Loucy (cell line): ENCODE results near the gene SPI1.

Source experiments
- H2AFZ ChIP-seq: fragments of 200-600 bp; sonication (generic); 2 replicates; pipeline ENCODE4 v1.6.0; 2016; ENCODE audit warnings: antibody characterized with exemption, mild to moderate bottlenecking, low read length, moderate library complexity
- H3F3A ChIP-seq: fragments of 200-600 bp; 2 replicates; pipeline ENCODE4 v1.6.0; 2016; ENCODE audit warnings: antibody characterized with exemption, low read depth, mild to moderate bottlenecking
- H3K27me3 ChIP-seq: fragments of 200-600 bp; sonication (generic); 2 replicates; pipeline ENCODE4 v1.6.1; 2014; ENCODE audit warnings: low read length, mild to moderate bottlenecking; ENCODE audit not compliant: insufficient read depth, poor library complexity, severe bottlenecking
- H3K36me3 ChIP-seq: fragments of 200-600 bp; sonication (generic); 2 replicates; pipeline ENCODE4 v1.6.1; 2016; ENCODE audit warnings: low read length; ENCODE audit not compliant: insufficient read depth
- H3K4me1 ChIP-seq: fragments of 200-600 bp; sonication (generic); 2 replicates; pipeline ENCODE4 v1.5.1; 2014; ENCODE audit warnings: low read length, mild to moderate bottlenecking; ENCODE audit not compliant: insufficient read depth, poor library complexity, severe bottlenecking
- H3K4me2 ChIP-seq: fragments of 200-600 bp; sonication (generic); 2 replicates; pipeline ENCODE4 v1.6.0; 2014; ENCODE audit warnings: antibody characterized with exemption, low read length, low read depth, mild to moderate bottlenecking; ENCODE audit not compliant: poor library complexity, severe bottlenecking
- H3K4me3 ChIP-seq: fragments of 200-600 bp; sonication (generic); 2 replicates; pipeline ENCODE4 v1.5.1; 2014; ENCODE audit warnings: low read length, mild to moderate bottlenecking, mixed read lengths; ENCODE audit not compliant: poor library complexity, severe bottlenecking
- H3K79me2 ChIP-seq: fragments of 200-600 bp; sonication (generic); 2 replicates; pipeline ENCODE4 v1.6.1; 2014; ENCODE audit warnings: low read length; ENCODE audit not compliant: insufficient read depth
- H3K9ac ChIP-seq: fragments of 200-600 bp; sonication (generic); 2 replicates; pipeline ENCODE4 v1.6.0; 2014; ENCODE audit warnings: mild to moderate bottlenecking, low read depth, low read length, moderate library complexity; ENCODE audit not compliant: poor library complexity, severe bottlenecking
- H3K9me2 ChIP-seq: fragments of 200-600 bp; sonication (generic); replicated peaks from 2 replicates; pipeline ENCODE4 v1.6.1; 2016; ENCODE audit warnings: low read depth, low read length, mixed read lengths
- H3K9me3 ChIP-seq: fragments of 200-600 bp; sonication (generic); 2 replicates; pipeline ENCODE4 v1.6.1; 2014; ENCODE audit warnings: mild to moderate bottlenecking, antibody characterized with exemption, low read length, low read depth; ENCODE audit not compliant: insufficient read depth
- H4K20me1 ChIP-seq: fragments of 200-600 bp; sonication (generic); 2 replicates; pipeline ENCODE4 v1.6.0; 2014; ENCODE audit warnings: antibody characterized with exemption, low read length, mild to moderate bottlenecking; ENCODE audit not compliant: insufficient read depth, poor library complexity, severe bottlenecking
- EZH2phosphoT487 ChIP-seq: fragments of 200-600 bp; IDR thresholded peaks from 2 replicates; pipeline ENCODE4 v1.6.1; 2018; ENCODE audit warnings: antibody characterized with exemption, mild to moderate bottlenecking, moderate library complexity, borderline replicate concordance
- TF ChIP-seq, protein P1 (sequence below): fragments of 200-600 bp; sonication (generic); conservative IDR thresholded peaks from 2 replicates; pipeline ENCODE4 v1.5.1; 2014; ENCODE audit warnings: mild to moderate bottlenecking, antibody characterized with exemption, low read length

SPI1 gene

DNA sequence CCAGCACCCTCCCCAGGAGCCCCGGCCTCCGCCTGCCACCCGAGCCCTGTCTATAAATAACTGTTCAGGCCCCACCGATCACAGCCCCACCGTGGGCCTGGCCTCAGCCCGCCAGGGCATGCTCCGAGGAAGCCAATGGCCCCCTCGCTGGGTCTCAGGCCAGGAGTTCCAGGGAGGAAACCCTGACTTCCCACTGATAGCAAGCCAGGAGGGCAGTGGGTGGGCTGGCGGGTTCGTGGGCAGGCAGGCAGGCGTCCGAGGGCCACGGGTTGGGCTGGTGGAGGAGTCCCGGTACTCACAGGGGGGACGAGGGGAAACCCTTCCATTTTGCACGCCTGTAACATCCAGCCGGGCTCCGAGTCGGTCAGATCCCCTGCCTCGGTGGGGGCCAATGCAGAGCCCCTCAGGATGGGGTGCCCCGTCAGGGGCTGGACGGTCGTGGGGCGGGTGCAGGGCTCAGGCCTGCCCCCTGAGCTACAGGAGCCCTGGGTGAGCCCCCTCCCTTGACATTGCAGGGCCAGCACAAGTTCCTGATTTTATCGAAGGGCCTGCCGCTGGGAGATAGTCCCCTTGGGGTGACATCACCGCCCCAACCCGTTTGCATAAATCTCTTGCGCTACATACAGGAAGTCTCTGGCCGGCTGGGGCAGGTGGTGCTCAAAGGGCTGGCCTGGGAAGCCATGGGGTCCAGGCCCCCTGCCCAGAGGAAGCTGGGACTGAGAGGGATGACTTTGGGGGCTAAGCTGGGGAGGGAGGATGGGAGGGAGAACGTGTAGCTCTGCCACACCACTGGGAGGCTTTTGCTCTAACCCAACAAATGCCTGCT is at the start of gene SPI1:
TSS of gene SPI1 (minus strand) at position 538 of the 826 bp plus-strand sequence. CDS start at position 344, 194 bp downstream.
- TF ChIP-seq, protein P1, sequence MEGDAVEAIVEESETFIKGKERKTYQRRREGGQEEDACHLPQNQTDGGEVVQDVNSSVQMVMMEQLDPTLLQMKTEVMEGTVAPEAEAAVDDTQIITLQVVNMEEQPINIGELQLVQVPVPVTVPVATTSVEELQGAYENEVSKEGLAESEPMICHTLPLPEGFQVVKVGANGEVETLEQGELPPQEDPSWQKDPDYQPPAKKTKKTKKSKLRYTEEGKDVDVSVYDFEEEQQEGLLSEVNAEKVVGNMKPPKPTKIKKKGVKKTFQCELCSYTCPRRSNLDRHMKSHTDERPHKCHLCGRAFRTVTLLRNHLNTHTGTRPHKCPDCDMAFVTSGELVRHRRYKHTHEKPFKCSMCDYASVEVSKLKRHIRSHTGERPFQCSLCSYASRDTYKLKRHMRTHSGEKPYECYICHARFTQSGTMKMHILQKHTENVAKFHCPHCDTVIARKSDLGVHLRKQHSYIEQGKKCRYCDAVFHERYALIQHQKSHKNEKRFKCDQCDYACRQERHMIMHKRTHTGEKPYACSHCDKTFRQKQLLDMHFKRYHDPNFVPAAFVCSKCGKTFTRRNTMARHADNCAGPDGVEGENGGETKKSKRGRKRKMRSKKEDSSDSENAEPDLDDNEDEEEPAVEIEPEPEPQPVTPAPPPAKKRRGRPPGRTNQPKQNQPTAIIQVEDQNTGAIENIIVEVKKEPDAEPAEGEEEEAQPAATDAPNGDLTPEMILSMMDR = no peak
- no peak for TF ChIP-seq EZH2phosphoT487
- Histone ChIP-seq H3K79me2 (no peaks in the 10 kb centered on the region), H3K9ac (peak within 1 kb of the TSS; percentile 28), H3K4me2 (no peak within 1 kb of the TSS), H3K9me3 (no peaks in the 10 kb centered on the region), H3K36me3 (no peaks in the 10 kb centered on the region), H4K20me1 (no peaks in the 10 kb centered on the region), H3K9me2 (no peaks in the 10 kb centered on the region; the same call in 1 of the 2 replicates), H2AFZ (no peak within 1 kb of the TSS; the same call in 1 of the 2 replicates), H3K4me3 (no peak within 1 kb of the TSS), H3K27me3 (no peaks in the 10 kb centered on the region), H3K4me1 (peaks cover 24% of the 10 kb centered on the region), H3F3A (no peaks in the 10 kb centered on the region)

DNA sequence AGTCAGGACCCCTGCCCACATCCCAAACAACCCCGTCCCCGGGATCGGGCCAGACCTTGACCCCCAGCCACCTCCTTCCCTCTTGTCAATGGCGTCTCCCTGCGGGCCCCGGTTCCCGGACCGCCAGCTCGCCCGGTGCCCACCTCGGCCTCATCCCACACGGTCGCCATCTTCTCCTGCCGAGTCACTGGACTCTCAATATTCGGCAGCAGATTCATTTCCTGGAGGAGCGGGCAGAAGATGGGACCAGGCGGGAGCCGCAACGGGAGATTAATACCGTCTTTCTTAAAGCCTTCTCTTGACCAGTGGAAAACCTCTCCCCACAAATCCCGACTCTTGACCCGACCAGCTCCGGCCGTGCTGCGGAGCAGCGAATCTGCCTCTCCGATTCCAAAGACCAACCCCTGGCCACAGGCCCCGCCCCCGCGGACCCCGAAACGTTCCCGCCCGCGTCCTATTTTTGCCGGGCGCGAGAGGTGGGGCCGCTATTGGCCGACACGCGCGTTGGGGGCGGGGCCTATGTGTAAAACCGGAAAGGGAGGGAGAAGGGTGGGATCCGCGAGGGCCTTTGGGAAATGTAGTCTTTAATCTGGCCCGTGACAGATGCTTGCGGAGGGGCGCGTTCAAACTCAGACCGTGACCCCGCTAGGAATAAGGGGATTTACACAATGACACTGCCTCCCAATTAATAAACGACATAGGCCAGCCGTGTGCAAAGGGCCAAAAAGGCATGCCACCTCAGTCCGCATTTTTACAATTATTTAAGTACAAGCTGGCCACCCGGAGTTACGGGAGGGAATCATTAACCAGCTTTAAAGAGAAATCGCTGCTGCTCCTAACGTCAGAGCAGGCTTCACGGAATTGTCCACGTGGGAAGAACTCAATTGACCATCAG is 48.0 kb upstream of the SPI1 start, which contains the start of gene PSMC3:
TSS of gene PSMC3 (minus strand) at position 378 of the 895 bp plus-strand sequence. CDS start at position 218, 160 bp downstream.
- peaks cover 41% of the 10 kb centered on the region for H3K79me2 ChIP-seq
- peaks cover 29% of the 10 kb centered on the region; the same call in 1 of the 2 replicates for H3K36me3 ChIP-seq
- H3K9ac ChIP-seq = peak within 1 kb of the TSS; percentile 100
- H3K4me3 ChIP-seq = peak within 1 kb of the TSS; percentile 100
- TF ChIP-seq EZH2phosphoT487 = no peak
- H3K4me2 ChIP-seq = peak within 1 kb of the TSS; percentile 93
- no peaks in the 10 kb centered on the region for H3F3A ChIP-seq
- H3K9me2 ChIP-seq = no peaks in the 10 kb centered on the region
- H3K4me1 ChIP-seq = peaks cover 16% of the 10 kb centered on the region
- peak within 1 kb of the TSS; percentile 99 for H2AFZ ChIP-seq
- peaks cover 8% of the 10 kb centered on the region for H4K20me1 ChIP-seq
- peaks cover 7% of the 10 kb centered on the region for H3K27me3 ChIP-seq
- H3K9me3 ChIP-seq = no peaks in the 10 kb centered on the region

DNA sequence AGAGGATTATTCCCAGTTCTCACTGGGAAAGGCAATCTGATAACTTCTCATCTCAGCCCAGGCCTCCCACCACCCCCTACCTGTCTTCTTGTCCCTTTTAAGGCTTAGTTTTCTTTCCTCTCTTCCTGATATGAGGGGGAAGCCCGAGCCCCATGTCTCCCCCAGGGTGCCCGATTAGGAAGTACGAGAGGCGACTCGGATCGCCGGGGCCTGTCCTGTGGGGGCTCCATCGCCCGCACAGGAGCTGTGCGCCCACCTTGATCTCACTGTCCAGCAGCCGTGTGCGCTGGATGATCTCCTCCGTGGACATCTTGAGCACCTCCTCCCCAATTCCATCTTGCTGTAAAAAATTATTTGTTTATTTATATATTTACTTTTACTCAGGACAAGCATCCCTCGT is 47.3 kb upstream of the SPI1 start:
- H2AFZ ChIP-seq = peak overlapping the region; percentile 99
- H4K20me1 ChIP-seq = peaks cover 8% of the 10 kb centered on the region

More for the DNA sequence above, 47.3 kb upstream of the SPI1 start:
- Histone ChIP-seq H3K36me3 (peaks cover 36% of the 10 kb centered on the region; the same call in 1 of the 2 replicates), H3K4me2 (peak overlapping the region; percentile 93), H3K9me2 (no peaks in the 10 kb centered on the region), H3K9ac (peak overlapping the region; percentile 100), H3K27me3 (peaks cover 7% of the 10 kb centered on the region), H3K4me3 (peak overlapping the region; percentile 100), H3K4me1 (peaks cover 16% of the 10 kb centered on the region), H3K79me2 (peaks cover 41% of the 10 kb centered on the region), H3F3A (no peaks in the 10 kb centered on the region), H3K9me3 (no peaks in the 10 kb centered on the region)
- TF ChIP-seq EZH2phosphoT487 = no peak
- TF ChIP-seq, protein P1 = no peak
